HL-60/S4 treated with retinoic acid at 250 ng/mL for 4 days and 3 days (cell line): ENCODE measurements around the gene TAF10.

Source experiments
- in situ Hi-C: fragments of 300-500 bp; cut with MboI; formaldehyde crosslinking; loops from 2 replicates; pipeline ENCODE4 v1.7.0; 2022; ENCODE audit warnings: low sequenced_read_pairs

Gene TAF10

GRCh38 chr11:6612213-6613041 is at the start of gene TAF10:
TAF10 (minus strand) TSS chr11:6612216; CDS start chr11:6612189, 27 bp downstream.
- in situ Hi-C loops: no loop called here

GRCh38 chr11:6660712-6661111 is 48.7 kb upstream of the TAF10 start:
- in situ Hi-C loops: no loop called here

DNA sequence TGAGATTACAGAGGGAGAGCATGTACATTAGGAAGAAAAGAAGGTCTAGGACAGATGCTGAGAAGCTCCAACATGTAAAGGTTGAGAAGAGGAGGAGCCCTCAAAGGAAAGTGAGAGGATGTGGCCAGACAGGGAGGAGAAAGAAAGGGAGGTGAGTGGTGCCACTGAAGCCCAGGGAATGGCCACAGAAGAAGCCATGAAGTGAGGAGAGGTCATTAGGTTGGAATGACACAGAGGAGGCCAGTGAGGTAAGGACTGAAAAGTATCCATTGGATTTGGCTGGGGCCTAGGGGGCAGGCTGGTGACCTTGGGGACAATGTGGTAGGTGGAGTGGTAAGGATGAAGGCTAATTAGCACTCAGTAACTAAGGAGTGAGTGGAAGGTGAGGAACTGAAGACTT is 46.6 kb upstream of the TAF10 start:
- in situ Hi-C loops: no loop called here

DNA sequence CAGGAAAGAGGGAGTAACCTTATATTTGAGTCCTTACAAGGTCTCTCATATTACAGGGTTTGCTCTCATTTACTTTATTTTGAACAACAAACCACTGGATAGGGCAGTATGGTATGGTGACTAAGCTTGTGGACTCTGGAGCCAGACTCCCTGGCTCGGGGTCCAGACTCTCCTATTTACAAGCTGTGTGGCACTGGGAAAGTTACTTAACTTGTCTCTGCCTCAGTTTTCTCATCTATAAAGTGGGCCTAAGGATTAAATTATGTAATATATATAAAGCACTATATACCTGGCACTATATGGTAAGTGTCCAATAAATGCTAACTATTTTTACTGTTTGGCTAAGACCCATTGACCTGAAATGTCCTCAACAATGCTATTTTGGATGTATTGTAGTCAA is 45.3 kb upstream of the TAF10 start:
- in situ Hi-C loops: no loop called here

DNA sequence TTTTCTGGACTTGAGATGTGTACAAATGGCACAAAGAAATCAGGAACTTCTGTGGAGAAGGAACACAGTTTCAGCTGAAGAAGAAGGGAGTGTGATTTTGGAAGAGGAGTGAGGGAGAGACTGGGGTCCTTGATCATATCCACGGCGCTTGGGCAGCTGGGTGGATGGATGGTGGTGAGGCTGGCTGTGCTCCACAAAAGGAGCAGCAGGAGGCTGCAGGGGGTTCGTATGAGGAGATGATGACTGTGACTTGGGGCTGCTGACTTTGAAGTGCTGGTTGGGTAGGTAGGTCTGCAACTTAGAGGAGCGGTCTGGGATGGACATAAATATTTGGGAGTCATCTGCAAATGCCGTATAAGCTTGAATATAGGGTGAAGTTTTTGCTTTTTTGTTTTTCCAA is 44.9 kb upstream of the TAF10 start:
- in situ Hi-C loops: no loop called here

DNA sequence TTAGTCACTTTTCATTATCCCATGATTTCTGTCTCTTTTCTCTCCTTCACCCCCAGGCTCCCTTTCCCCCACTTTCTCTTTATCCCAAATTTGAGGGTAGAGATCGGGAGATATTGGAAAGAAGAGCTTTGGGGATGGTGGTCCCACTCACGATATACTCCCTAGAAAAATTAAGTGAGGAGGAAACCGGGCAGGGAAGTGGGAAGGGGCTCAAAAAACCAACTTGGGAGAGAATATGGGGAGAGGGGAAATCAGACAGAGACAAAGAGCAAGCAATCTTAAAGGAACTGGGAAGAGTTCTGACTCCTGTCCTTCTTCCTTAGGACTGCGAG is 44.5 kb upstream of the TAF10 start:
- in situ Hi-C loops: no loop called here

- in situ Hi-C loops: no loop called here
These were observed 44.0 kb upstream of the TAF10 start, which contains the start of gene DCHS1 for GRCh38 chr11:6655790-6656583. DCHS1 (minus strand) TSS chr11:6655809; CDS start chr11:6641613, 14,196 bp downstream.

DNA sequence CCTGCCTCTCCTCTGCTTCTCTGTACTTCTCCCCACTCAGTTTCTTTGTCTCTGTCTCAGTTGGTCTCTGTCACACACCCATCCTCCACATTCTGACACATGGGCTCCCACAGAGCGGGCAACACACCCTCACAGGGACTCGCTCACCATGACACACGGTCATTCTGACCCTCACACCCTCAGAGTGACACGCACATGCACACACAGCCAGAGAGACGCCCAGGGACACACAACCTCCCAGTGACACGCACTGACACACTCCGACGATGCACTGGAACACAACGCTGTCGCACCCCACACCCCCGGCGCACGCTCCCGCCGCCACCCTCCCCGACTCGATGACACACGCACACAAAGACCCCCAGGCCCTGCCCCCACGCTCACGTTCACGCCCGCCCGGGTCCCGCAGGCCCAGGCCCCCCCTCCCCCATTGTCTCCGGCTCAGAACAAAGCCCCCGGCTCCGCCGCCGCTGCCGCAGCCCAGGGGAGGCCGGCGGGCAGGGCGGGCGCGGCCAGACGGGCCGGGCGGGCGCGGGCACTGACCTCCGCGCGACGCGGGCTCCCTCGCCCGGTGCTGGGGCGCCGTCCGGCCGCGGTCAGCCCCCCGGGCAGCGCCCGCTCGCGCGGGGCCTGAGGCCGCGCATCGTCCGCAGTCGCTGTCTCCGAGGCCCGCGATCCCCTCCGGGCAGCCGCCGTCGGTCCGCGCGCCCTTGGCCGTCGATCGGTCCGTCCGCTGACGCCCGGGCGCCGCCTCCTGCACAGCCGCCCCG is 43.2 kb upstream of the TAF10 start:
- in situ Hi-C loops: no loop called here

GRCh38 chr11:6654281-6655019 is 42.4 kb upstream of the TAF10 start:
- in situ Hi-C loops: no loop called here

DNA sequence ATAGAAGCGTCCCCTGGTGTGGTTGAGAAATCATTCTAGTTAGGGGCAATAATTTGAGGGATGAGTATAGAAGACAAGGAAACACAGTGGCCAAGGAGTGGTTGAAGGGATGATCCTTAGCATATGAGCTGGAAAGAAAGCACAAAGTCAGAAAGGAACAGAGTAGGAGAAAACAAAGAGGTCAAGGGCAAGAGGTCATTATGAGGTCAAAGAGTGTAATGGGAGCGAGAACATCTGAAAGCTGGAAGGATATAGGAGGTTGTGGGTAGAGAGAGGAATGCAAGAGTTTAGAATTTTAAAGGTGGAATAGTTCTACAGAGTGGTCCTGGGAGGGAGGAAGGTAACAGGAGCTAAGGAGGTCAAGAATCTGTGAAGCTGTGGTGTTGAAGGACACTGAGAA is 41.6 kb upstream of the TAF10 start:
- in situ Hi-C loops: no loop called here

- in situ Hi-C loops: no loop called here
These were observed 41.1 kb upstream of the TAF10 start for GRCh38 chr11:6653097-6653496.

GRCh38 chr11:6652182-6652581 is 40.2 kb upstream of the TAF10 start:
- in situ Hi-C loops: no loop called here

DNA sequence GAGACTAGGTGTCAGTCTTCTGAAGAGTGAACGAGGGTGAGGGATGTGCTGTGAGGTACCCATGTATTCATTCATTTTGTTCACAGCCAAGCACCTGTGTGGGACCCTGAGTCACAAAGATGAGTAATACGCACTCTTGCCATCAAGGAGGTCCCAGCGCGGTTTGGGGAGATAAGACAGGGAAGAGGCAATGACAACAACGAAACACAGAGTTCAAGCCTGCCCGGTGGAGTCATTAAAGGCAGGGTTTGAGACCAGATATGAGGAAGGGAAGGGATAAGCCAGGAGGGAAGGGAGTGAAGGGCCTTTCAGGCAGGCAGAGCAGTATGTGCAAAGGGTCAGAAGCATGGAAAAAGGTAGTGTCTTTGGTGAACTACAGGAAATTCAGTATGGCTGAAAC is 39.0 kb upstream of the TAF10 start:
- in situ Hi-C loops: no loop called here

GRCh38 chr11:6650104-6650503 is 38.1 kb upstream of the TAF10 start:
- in situ Hi-C loops: no loop called here

DNA sequence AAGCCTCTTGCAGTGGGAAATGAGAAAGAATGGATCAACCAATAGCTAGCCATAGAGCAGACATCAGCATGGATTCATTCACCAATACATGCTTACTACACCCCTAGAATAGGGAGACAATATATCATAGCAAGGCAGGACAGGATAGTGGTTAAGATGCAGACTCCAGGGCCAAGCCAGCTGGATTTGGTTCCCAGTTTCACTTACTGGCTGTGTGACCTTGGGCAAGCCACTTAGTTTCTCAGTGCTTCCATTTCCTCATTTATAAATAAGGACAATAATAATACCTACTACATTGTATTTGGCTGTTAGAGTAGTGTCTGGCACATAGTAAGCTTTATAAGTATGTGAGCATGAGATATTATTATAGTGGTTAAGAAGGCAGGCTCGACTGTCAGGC is 36.5 kb upstream of the TAF10 start:
- in situ Hi-C loops: no loop called here

DNA sequence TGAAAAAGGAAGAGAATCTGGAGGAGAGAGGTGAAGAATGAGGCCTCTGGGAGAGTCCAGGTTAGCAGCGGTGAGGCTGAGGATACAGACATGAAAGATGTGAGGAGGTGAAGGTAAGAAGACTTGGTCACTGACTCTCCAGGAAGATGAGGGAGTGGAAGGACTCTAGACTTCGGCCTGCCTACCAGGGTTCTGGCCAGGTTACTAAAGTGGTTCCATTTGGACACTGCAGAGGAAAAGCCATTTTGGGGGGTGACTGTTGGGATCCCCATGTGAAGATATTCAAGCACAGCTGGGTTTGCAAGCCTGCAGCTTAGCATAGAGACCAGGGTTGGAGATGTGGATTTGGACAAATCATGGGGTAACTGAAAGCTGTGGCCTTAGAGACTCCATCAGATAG is 35.8 kb upstream of the TAF10 start:
- in situ Hi-C loops: no loop called here

- in situ Hi-C loops: no loop called here
These were observed 35.1 kb upstream of the TAF10 start for GRCh38 chr11:6646918-6647679.

- in situ Hi-C loops: no loop called here
These were observed 34.5 kb upstream of the TAF10 start for GRCh38 chr11:6646576-6646917.

DNA sequence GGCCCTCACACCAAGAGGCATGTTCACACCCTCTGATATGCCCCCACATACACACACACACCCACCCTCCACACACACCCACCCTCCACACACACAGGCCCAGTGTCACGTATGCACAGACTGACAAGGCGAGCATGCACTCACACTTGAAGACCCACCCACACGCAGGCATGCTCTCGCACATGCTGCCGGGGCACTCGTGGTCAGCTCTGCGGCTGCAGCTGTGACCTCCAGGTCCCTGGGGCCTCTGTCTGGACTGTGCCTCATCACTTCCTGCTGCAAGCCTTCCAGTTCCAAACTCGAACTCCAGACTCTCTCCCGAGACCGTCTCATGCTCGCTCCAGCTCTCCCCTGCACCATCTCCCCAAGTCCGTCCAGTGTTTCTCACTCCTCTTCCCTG is 34.1 kb upstream of the TAF10 start:
- in situ Hi-C loops: no loop called here

GRCh38 chr11:6642957-6643356 is 30.9 kb upstream of the TAF10 start:
- in situ Hi-C loops: no loop called here
